HG02981 (cell line): ENCODE data around the gene SRA1.

Experiments
- ATAC-seq: cut with Tn5 transposase; IDR thresholded peaks from one replicate; pipeline ENCODE4 v1.9.1; 2021; ENCODE audit warnings: mild to moderate bottlenecking, moderate library complexity; ENCODE audit not compliant: unreplicated experiment

Gene SRA1

DNA sequence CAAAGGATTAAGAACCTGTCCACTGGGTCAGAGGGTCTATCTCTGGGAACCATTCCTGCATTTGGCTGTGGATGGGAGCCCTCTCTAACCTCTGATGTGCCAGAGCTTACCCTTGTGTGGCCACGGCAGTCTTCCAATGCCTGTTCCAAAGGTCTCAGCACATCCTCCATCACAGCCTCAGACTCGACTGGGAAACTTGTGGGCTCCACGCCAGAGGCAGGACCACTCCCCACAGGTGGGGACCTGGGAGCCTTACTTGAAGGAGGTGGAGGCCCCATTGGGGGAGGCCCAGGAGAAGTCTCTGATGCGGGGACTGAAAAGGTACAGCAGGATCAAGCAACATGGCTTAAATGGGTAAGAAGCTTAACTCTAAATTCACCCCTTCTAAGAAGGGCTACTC is 5.4 kb downstream of the SRA1 start:
- ATAC-seq: no peak

DNA sequence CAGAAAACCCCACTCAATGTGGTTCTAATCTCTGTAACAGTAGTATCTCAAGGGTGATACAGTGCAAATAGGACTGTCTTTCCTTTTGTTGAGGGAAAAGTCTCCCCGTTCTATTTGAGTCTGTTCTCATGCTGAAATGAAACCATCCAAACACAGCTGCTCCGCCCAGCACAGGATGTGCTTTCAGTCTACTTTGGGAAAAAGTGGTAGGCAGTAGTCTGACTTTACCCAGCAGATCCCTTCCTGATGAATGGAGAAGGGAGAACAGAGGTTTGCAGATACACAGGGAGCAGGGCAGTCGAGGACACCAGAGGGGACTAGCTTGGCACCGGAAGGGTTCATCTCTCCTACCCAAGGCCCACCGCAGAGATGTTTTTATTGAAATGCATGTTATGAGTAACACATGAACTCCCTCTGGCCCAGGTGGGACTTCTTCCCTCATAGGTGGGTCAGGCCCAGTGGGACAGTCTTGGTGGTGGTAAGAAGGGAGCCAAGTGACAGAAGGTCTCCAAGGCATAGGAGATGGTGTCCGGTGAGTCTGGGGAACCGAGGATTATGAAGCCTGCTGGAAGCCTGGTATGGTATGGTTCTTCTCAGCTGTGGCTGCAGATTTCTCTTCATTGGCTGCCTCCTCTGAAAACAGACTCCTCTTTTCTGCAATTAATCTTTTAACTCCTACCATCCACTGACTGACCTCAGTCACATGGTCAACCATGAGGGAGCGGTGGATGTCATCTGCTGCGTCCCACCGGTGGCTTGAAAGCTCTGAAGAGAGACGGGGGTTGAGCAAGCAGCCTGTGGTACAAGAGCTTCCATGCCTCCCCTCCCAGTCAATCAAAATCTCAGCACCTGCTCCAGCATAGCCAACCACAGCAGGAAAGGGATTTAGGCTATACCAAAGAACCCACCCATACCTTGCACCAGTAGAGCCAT is 6.9 kb downstream of the SRA1 start:
- no peak for ATAC-seq

DNA sequence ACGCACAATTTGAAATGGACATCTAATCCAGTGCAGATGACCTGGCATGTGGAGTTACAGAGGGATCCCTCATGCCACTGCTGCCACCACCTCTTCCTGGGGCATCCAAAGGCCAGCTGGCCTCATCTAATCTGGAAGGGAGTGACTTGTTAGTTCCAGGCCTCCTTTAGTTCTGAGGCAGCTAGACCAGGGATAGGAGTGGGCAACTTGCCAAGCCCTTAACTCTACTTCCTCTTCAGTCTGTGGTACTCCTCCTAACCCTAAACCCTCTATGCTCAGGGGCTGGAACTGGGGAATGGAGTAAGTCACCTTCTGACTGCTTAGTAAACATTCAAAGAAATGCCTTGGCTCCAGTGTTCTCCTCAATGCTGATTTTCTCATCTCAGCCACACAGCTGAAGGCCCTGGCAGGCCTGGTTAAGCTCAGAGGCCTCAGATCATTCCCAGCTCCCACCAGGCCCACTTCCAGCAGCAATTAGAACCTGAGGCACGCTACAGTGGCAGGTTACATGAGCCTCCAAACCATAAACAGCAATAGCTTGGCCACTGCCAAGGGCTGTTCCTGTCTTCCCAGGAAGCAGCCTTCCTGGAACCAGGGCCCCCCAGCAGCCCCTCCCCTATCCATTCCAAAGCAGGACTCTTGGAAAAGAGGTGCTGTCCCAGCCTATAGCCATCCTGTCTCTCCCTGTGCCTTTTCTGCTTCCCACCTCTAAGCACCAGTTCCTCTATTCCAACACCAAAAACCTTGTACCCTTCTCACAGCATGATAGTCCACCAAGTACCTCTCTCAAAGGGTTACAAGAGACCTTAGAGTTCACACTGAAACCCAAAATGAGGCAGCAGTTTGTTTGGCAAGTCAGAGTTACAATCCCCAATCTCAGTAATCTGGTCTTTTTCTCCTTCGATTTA is 7.8 kb downstream of the SRA1 start:
- no peak for ATAC-seq

DNA sequence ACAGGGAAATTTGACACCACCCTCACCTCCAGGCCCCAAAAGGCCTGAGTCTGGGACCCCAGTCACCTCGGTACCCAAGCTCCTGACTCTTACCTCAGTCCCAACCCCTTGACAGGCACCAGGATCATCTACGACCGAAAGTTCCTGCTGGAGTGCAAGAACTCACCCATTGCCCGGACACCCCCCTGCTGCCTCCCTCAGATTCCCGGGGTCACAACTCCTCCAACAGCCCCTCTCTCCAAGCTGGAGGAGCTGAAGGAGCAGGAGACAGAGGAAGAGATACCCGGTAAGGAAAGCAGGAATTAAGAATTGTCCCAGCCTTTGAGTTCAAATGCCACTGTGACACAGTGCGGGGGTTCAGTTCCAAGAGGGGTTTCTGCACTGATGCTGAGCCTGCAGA is 8.5 kb downstream of the SRA1 start:
- no peak for ATAC-seq

DNA sequence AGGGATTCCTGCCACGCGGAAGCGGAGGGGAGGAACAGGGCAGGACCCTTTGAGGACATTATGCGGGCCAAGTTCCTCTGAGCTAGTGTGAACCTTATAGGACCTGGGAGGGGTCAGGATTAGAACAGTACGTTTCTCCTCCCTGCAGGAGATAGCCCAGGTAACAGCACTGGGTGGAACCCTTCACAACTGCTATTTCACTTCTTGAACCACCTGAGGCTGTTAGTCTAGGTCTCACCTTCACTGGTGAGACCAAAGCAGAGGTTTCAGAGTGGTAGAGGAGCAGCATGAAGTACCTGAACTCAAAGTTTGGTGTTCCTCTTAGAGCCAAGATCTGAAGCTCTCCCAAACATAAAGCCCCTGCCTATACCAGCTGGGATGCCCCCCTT is 9.0 kb downstream of the SRA1 start:
- ATAC-seq: no peak

DNA sequence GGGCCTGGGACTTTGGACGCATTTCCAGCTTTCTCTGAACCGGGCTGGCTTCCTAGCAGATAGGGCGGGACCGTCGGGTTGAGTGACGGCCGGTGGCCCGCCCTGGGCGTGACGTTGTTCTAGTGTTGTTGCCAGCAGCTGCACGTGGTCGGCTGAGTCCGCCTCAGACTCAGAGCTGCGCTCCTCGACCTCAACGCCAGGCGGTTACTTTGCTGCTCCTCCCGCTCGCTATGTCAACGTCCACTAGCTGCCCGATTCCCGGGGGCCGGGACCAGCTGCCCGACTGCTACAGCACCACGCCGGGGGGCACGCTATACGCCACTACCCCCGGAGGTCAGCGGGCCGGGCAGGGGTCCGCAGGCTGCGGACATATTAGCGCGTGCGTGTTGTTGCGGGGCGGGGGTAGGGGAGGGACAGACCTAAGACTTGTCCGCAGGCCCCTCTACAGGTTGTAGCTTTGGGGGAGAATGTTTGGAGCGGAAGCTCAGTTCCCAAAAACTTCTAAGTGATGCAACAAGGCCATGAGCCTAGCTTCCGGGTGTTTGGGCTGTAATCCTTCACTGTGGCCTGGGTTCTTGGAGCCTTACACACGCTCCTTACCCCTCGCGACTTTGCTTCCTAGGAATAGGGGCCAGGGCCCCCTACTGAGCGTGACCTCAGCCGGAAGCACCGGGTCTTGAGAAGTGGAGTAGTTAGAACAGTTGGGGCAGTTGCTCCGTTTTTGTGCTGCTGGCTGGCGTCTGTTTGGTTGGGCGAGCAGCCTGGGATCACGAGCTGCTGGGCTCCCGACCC is 9.6 kb downstream of the SRA1 start, which contains the start of gene EIF4EBP3:
EIF4EBP3 (plus strand) TSS at position 155 of the 792 bp plus-strand sequence; CDS start at position 231, 76 bp downstream.
- ATAC-seq: peak; percentile 99

DNA sequence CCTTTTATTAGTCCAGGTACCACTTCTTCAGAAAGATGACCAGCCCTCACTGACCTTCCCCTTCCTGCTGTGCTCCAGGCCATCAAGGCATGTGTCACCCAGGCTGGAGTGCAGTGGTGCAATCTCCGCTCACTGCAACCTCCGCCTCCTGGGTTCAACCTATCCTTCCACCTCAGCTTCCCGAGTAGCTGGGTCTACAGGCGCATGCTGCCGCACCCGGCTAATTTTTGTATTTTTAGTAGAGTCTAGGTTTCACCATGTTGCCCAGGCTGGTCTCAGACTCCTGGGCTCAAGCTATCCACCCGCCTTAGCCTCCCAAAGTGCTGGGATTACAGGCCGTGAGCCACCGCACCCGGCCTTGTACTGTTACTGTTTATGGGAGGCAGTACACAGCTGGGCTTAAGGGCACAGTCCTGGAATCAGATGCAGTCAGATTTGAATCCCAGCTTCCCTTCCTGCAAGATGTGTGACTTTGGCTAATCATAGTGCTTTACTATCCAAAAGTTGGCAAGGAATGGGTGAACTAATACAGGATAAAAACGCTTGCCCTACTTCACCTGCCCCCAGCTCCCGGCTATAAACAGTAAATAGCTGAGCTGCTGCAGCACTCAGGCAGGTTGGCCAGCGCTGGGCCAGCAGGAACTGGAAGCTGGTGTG is 10.3 kb downstream of the SRA1 start:
- no peak for ATAC-seq

DNA sequence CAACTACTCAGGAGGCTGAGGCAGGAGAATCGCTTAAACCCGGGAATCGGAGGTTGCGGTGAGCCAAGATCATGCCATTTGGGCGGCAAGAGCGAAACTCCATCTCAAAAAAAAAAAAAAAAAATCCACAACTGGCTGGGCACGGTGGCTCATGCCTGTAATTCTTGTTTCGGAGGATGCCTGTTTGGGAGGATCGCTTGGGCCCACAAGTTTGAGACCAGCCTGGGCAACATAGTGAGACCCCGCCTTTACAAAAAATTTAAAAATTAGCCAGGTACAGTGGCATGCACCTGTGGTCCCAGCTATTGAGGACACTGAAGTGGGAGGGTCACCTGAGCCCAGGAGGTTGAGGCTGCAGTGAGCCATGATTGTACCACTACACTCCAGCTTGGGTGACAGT is 11.7 kb downstream of the SRA1 start:
- no peak for ATAC-seq

DNA sequence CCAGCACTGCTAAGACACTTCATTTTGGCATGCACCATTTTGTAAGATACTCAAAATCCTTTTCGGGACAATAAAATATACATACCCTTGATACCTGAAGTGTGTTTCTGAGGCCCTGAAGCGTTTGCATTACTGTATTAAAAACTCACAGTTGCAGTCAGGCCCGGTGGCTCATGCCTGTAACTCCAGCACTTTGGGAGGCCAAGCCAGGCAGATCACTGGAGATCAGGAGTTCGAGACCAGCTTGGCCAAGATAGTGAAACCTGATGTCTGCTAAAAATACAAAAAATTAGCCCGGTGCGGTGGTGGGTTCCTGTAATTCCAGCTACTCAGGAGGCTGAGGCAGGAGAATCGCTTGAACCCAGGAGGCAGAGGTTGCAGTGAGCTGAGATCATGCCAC is 12.3 kb downstream of the SRA1 start:
- ATAC-seq: no peak

DNA sequence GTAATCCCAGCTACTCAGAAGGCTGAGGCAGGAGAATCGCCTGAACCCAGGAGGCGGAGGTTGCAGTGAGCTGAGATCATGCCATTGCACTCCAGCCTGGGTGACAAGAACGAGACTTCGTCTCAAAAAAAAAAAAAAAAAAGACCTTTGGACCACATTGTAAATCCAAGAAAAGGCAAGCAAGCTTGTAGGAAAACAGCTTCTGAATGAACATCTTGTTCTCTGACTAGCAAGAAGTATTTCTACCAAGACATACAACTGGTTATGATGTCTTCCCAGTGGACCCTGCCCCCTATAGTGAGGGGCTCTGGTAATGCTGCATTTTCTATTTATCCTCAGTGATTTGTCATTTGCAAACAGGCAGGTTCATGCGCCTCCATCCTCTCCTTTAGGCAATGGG is 14.3 kb downstream of the SRA1 start:
- no peak for ATAC-seq

DNA sequence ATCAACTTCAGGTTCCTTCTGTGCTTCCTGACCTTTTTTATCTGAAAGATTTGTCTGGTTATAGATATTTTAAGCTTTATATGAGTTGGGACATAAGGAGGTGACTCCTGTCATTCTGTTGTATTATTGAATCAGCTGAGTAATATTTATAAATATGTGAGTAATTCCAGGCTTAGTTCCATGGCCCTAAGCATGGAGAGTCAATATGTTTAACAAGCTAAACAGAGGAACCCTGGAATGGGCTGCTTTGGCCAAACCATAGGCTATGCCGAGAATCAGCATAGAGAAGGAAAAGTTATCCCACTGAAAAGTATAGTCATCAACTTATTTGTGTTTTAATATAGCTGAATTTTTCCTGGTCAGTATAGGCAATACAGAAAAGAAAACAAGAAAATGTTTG is 17.0 kb downstream of the SRA1 start:
- no peak for ATAC-seq

DNA sequence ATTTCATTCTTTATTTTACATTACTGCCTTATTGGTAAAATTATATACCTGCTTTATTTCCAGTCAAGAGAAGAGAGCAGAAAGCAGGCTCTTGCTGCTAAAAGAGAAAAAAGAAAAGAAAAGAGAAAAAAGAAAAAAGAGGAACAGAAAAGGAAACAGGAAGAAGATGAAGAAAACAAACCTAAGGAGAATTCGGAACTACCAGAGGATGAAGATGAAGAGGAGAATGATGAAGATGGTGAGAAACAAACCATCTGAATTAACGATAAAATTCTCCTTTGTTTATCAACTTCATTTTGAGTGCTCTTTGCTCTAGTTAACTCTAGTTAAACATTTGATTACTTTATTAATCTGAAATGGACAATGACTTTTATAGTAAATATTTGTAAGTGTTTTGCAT is 33.3 kb downstream of the SRA1 start:
- no peak for ATAC-seq

DNA sequence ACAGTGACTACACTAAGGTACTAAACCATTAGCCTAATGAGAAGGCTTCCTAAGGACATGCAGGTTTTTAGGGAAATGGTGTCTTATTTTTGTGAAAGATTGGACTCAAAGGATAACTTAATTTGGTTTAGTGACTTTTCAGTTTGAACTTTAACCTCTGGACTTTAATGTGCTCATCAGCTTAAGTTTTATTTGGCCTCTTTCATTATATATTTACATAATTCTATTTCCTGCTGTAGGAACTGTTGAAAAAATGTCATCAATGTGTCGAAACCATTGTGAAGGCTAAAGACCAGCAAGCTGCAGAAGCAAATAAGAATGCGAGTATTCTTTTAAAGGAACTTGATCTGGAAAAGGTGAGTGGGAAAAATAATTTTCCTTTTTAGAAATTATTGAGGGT is 44.1 kb downstream of the SRA1 start:
- no peak for ATAC-seq

DNA sequence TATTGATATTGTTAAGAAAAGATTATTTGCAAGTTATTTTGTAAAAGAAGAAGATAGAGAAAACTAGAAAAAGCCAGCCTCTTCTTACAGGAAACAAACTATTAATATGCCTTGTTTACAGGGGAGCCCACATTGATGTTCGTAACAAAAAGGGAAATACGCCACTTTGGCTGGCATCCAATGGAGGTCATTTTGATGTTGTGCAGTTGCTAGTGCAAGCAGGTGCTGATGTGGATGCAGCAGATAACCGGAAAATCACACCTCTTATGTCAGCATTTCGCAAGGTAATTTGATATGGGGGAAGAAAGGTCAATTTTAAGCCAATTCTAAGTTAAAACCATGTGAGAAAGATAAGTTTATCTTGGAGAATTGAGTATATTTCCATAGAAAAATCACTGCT is 47.4 kb downstream of the SRA1 start:
- no peak for ATAC-seq

DNA sequence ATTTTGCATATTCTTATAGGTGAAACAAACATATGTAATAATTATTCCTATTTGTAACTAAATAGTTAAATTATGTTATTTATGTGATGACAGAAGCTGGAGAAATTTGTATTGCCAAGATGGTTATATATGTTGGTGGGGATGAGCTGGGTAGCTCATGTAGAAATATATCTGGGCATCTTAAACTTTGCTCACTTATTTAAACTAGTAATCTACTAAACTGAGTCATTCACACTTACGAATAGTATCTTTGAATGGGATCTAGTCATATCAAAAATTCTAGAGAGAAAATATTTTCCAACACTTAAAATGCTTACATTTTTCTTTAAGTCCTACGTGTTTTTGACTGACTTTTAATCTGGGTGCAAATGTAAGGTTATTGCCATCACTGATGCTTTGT is 54.4 kb downstream of the SRA1 start:
- no peak for ATAC-seq
